IPS-11a (cell line): ENCODE results near the gene C10orf62.
A peak's percentile ranks its signal among the peaks of the same experiment; 100 is the strongest.
"Not testable (repeated sequence)": the region's sequence is repeated elsewhere in the genome, so short reads cannot be mapped to it uniquely, and the experiment has no call there.

ENCODE experiments used
- H3K4me3 ChIP-seq: one replicate; pipeline ENCODE4 v1.5.1; 2013; ENCODE audit warnings: low read depth, low read length, control low read depth

Gene C10orf62

DNA sequence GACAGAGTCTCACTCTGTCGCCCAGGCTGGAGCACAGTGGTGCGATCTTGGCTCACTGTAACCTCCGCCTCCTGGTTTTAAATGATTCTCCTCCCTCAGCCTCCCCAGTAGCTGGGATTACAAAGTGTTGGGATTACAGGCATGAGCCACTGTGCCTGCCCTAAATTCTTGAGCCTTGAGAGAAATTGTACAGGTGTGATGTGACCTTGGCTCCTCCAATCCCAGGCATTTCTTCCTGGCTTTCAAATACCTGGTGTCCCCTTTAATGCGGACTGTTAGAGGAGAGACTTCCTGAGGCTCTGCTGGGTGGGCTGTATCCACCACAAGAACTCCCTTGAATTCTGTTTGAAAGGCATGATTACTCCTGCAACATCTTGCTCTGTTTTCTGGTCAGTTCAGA lies 28.8 kb downstream of the C10orf62 start:
- H3K4me3 ChIP-seq: no peak overlapping the region

DNA sequence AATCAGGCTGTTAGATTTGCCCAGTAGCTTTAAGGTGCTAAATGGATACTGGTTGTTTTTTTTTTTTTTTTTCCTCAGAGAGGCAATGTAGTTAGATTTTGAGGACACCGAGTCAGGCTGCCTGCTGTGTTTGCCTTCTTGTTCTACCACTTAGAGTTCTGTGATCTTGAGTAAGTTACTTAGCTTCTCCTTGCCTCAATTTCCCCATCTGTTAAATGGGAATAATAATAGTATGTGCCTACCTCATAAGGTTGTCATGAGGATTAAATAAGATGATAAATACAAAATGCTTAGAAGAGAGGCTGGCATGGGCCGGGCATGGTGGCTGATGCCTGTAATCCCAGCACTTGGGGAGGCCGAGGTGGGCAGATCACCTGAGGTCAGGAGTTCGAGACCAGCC lies 29.2 kb downstream of the C10orf62 start:
- H3K4me3 ChIP-seq: no peak overlapping the region

DNA sequence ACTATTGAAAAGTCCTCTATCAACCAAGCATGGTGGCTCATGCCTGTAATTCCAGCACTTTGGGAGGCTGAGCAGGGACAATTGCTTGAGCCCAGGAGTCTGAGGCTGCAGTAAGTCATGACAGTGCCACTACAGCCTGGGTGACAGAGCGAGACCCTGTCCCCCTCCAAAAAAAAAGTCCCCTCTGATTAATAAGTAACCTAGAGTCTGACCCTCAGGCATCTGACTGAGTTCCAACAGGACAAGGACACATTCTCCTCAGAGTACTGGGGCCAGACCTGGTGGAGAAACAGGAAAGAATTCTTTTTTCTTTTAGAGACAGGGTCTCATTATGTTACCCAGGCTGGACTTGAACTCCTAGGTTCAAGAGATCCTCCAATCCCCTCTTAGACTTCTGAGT lies 33.8 kb downstream of the C10orf62 start:
- no peak overlapping the region for H3K4me3 ChIP-seq

DNA sequence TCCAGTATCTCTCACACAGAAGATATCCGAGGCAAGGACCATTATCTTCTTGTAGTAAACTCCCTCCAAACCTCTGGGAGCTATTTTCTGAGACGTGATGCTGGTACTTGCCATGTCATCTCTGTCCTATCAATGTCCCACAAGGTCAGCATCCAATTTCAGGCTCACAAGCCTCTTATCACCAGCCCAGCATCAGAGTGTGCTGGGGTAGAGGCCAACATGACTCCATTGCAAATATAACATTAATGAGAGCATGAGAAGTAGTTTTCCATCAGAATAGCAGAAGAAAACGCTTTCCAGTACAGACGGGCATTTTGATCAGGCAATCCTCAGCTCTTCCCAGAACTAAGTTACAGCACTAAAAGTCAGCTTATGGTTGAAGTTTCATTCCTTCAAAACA lies 38.2 kb downstream of the C10orf62 start:
- H3K4me3 ChIP-seq: no peak overlapping the region

DNA sequence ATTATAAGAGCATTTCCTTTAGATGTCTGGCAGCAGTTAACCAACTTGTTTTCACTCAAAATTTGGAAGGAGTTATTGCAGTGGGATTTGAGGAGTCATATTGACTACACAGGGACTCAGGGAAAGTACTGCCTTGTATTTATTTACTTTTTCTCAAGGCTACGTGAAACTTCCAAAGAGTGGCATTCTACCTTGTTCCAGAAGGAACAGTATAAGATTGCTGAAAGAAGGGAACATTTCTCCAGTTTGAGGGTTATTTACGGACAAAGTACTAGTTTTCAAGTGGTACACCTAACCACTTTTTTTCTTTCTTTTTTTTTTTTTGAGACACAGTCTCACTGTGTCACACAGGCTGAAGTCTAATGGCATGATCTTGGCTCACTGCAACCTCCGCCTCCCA lies 38.7 kb downstream of the C10orf62 start:
- no peak overlapping the region for H3K4me3 ChIP-seq

DNA sequence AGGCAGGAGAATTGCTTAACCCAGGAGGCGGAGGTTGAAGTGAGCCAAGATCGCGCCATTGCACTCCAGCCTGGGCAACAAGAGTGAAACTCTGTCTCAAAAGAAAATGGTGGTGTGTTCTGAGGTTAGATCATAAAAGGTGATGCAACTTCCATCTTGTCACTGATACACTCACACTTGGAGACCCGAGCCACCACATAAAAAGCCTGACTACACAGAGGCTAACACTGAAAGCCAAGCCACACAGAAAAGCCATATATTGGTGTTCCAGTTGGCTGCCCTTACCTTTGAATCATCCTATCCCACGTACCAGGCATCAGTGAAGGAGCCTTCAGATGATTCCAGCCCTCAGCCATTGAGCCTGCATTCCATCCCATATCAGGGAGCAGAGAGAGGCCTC lies 39.8 kb downstream of the C10orf62 start:
- H3K4me3 ChIP-seq: no peak overlapping the region

DNA sequence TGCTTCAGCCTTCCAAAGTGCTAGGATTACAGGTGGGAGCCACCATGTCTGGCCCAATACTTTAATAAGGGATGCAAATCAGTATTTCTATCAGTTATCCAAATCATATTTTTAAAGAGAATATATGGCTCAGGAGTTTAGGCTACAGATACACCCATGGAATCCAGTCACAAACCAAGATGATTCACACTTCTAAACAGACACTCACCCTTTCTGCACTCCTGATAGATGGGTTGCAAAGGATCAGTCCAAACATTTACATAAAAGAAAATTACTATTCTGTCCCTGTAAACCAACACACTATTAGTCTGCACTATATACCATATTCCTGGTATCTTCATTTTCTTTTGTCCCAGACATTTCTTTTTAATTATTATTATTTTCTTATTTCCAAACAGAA lies 41.6 kb downstream of the C10orf62 start:
- no peak overlapping the region for H3K4me3 ChIP-seq

DNA sequence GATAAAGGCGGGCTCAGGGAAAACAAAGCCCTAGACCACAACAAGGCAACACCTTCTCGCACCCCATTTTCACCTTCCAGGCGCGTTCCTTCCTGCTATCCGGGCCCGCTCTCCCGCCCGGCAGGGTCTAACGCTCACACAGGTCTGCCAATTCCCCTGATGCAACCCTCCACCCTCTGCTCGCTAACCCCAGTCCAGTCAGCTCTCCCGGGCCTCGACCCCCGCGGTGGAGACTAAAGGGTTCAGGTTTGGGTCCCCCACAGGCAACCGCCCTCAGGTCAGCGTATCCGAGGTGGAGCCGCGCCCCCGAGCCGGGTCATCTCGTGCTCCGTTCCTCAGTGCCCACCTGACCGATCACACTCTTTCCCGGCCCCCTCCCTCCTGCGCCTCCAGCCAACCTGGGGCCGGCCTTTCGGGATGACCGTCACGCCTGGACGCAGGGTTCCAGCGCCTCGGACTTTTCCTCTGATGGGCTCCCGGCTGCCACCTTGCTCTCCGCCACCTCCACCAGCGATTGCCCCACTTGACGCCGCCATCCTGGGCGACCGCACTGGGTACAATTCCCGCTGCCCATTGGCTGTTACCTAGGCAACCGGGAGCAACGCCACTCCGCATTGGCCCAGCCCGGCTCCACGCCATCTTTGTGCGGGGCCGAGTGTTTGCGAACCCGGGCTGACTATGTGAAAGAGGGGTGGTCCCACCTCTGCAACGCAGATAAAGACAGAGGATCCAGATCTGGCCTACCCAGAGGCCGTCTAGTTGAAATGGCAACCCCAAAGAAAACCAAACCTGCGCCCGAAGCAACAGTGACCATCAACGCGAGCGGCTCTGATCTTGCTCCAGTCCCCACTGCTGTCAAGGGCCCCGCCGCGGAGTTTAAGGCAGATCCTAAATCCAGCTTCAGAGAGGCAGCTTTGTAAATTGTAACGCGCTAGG lies 43.7 kb downstream of the C10orf62 start, which contains the start of gene MORN4:
Gene MORN4, minus strand, starts transcription at position 552 of the 936 bp plus-strand sequence. CDS start 13,847 bp downstream, outside the sequence.
- H3K4me3 ChIP-seq: peak within 1 kb of the TSS; percentile 88

DNA sequence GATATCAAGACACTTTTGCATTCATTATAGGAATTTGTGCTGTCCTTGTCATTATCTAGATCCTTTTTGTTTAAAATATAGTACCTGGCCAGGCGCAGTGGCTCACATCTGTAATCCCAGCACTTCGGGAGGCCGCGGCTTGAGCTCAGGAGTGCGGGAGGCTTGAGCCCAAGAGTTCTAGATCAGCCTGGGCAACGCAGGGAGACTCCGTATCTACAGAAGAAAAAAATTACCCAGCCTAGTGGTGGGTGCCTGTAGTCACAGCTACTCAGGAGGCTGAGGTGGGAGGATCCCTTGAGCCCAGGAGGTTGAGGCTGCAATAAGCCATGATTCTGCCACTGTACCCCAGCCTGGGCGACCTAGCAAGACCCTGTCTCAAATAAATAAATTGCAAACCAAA lies 44.4 kb downstream of the C10orf62 start:
- no peak overlapping the region for H3K4me3 ChIP-seq

DNA sequence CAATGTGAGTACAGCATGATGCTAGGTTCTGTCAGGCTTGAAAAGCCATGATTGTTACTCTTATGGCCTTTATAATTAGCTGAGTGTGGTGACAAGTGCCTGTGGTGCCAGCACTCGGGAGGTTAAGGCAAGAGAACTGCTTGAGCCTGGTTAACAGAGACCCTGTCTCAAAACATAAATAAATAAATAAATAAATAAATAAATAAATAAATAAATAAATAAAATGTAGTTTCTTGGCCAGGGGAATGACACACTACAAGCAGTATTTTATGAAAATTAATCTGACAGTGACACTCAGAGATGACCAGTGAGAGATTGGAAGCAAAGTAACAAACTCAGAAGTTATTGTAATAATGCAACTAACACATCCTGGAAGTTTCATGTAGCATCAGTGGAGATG lies 46.1 kb downstream of the C10orf62 start:
- H3K4me3 ChIP-seq: no peak overlapping the region

DNA sequence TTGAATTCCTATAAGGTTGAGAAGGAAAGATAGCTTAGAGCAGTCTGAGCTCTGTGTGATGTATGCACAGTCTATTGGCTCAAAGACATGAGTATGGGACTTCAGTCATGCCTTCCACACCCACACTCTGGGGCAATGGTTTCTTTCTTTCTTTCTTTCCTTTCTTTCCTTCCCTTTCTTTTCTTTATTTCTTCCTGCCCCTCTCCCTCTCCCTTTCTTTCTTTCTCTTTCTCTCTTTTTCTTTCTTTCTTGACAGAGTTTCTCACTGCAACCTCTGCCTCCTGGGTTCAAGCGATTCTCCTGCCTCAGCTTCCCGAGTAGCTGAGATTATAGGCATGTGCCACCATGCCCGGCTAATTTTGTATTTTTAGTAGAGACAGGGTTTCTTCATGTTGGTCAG lies 49.6 kb downstream of the C10orf62 start:
- H3K4me3 ChIP-seq: not testable (repeated sequence)

DNA sequence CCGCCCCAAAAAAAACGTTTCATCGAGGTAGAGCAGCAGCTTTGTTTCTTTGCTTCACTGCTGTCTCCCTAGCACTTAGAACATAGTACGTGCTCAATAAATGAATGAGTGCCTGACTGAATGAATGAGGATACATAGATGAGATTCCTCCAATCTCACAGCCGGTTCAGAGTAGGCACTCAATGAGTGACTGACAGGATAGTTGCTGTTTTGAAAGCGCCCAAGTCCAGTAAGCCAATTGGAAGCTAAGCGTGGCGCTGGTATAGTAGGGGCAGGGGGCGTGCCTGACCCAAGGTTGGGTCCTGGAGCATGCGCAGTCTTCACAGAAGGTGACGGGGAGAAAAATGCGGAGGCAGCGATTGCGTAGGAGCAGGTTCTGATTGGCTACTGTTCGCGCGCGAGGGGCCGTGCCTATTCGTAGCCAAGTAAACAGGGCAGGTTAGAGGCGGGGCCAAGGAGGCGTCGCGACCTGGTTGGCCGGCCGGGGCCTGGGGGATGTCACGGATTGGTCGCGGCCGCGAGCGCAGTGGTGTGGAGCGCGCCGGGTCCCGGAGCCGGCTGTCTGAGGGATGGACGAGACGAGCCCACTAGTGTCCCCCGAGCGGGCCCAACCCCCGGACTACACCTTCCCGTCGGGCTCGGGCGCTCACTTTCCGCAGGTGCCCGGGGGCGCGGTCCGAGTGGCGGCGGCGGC lies 50.8 kb downstream of the C10orf62 start, which contains the start of gene PI4K2A:
Gene PI4K2A, plus strand, starts transcription at position 498 of the 694 bp plus-strand sequence. Its CDS starts 72 bp downstream, at position 570.
- H3K4me3 ChIP-seq: peak within 1 kb of the TSS; percentile 83
